Panc1 (cell line): Measurements from ENCODE around the gene ADCY3. TPM values are rescaled to one million over a fixed set of nuclear protein-coding genes. Genes with fewer than 3 reads are reported as not detected.

Experiments
- ATAC-seq: fragments of 200-7000 bp; cut with Tn5 transposase; 2 replicates; pipeline ENCODE4 v1.9.1; 2020; ENCODE audit warnings: mild to moderate bottlenecking, moderate library complexity
- BruUV-seq: library from RNA; stranded (reverse); fragments of 400-500 nt; replicated peaks from 2 replicates; lab custom pipeline; 2021; lab: Mats Ljungman, UMichigan
- CTCF ChIA-PET: fragments of 300-600 bp; sonication (Branson Sonifier 250); formaldehyde crosslinking; loops from one replicate; lab custom pipeline; 2022; ENCODE audit warnings: antibody characterized with exemption; lab: Charles Lee
- POLR2A ChIA-PET: fragments of 300-600 bp; sonication (Branson Sonifier 250); formaldehyde crosslinking; loops from one replicate; lab custom pipeline; 2022; ENCODE audit warnings: antibody characterized with exemption; lab: Charles Lee
- DNase-seq: peaks from one replicate; pipeline ENCODE4 v3.0.0-alpha.2; 2010; ENCODE audit warnings: low read depth, low spot score
- H3K27ac ChIP-seq: 2 replicates; pipeline ENCODE4 v1.5.1; 2011; ENCODE audit warnings: mild to moderate bottlenecking, low read length, inconsistent platforms
- H3K27me3 ChIP-seq: fragments of 200-500 bp; sonication (Bioruptor generic); 2 replicates; pipeline ENCODE4 v1.6.0; 2014; ENCODE audit warnings: low read length, inconsistent platforms; ENCODE audit not compliant: control insufficient read depth, insufficient read depth
- H3K36me3 ChIP-seq: fragments of 200-500 bp; sonication (Bioruptor generic); 2 replicates; pipeline ENCODE4 v1.5.1; 2014; ENCODE audit warnings: inconsistent platforms, mild to moderate bottlenecking, low read length, moderate library complexity; ENCODE audit not compliant: control insufficient read depth, insufficient read depth
- H3K4me1 ChIP-seq: 2 replicates; pipeline ENCODE4 v1.5.1; 2011; ENCODE audit warnings: inconsistent platforms, mild to moderate bottlenecking, low read length, moderate library complexity; ENCODE audit not compliant: control insufficient read depth, insufficient read depth
- H3K4me3 ChIP-seq, 2 experiments: 2 replicates each; pipeline ENCODE4 v1.5.1; 2011 to 2012; ENCODE audit warnings: low read depth in 2 of 2, low read length in 2 of 2, mild to moderate bottlenecking in 2 of 2, inconsistent platforms in 1 of 2, moderate library complexity in 1 of 2
- H3K9me3 ChIP-seq: fragments of 200-500 bp; sonication (Bioruptor generic); 2 replicates; pipeline ENCODE4 v1.5.1; 2014; ENCODE audit warnings: low read depth, mild to moderate bottlenecking, inconsistent platforms, low read length, moderate library complexity; ENCODE audit not compliant: control insufficient read depth, insufficient read depth
- POLR2AphosphoS5 ChIP-seq: IDR thresholded peaks from 2 replicates; pipeline ENCODE4 v1.6.1; 2012; ENCODE audit warnings: mild to moderate bottlenecking, low read depth, low read length, moderate library complexity
- REST ChIP-seq, 2 experiments: IDR thresholded peaks; 2 replicates each; pipeline ENCODE4 v1.6.1; 2011 to 2012; ENCODE audit warnings: low read depth in 2 of 2, control low read depth in 1 of 2, low read length in 1 of 2, mild to moderate bottlenecking in 1 of 2, moderate library complexity in 1 of 2; ENCODE audit not compliant: insufficient read depth in 1 of 2
- SIN3A ChIP-seq: IDR thresholded peaks from 2 replicates; pipeline ENCODE4 v1.6.1; 2012; ENCODE audit warnings: low read depth, mild to moderate bottlenecking, low read length, moderate library complexity, borderline replicate concordance; ENCODE audit not compliant: insufficient read depth
- TCF7L2 ChIP-seq: IDR thresholded peaks from 2 replicates; pipeline ENCODE4 v1.6.1; 2011; ENCODE audit warnings: mild to moderate bottlenecking, low read depth, low read length, inconsistent platforms
- in situ Hi-C: cut with HindIII; loops from 2 replicates; pipeline ENCODE4 v1.10.0; 2016; ENCODE audit warnings: low sequenced_read_pairs, low pct_unique_long_range_greater_than_20kb
- intact Hi-C: fragments of 100-400 bp; cut with micrococcal nuclease; formaldehyde crosslinking; loops from one replicate; pipeline ENCODE4 v1.10.0; 2022; ENCODE audit not compliant: unreplicated experiment
- total RNA-seq: library from RNA; stranded (reverse); gene quantifications from one replicate; pipeline ENCODE4 v1.2.1, GENCODE V29; 2021; ENCODE audit not compliant: unreplicated experiment
- TF ChIP-seq, protein P1 (sequence below): fragments of 450-650 bp; IDR thresholded peaks from 2 replicates; pipeline ENCODE4 v1.5.1; 2017; ENCODE audit warnings: mild to moderate bottlenecking

The ADCY3 gene
- total RNA-seq, 1 experiment from 2014 or later = 34.1 TPM

GRCh38 chr2:24930768-24931167 is 10.7 kb upstream of the ADCY3 start:
- no TSS peak for BruUV-seq

GRCh38 chr2:24929230-24929629 is 9.2 kb upstream of the ADCY3 start:
- POLR2A ChIA-PET = no interaction called here
- intact Hi-C loops = no loop called here

More at GRCh38 chr2:24930768-24931167, 10.7 kb upstream of the ADCY3 start:
- intact Hi-C loops = no loop called here
- no peaks in the 10 kb centered on the region for H3K27me3 ChIP-seq
- no peaks in the 10 kb centered on the region for H3K9me3 ChIP-seq
- CTCF ChIA-PET = interaction anchor here (0.5 kb wide), 1 partner anchor 978 kb away, joined by 3 read pairs; no protein-coding TSS in a partner anchor
- DNase-seq (no peak), ATAC-seq (no peak)
- TF ChIP-seq SIN3A (no peak), TCF7L2 (no peak), REST (IDR thresholded peaks at IDR 0.05; ENCODE audit: insufficient read depth in 1 of 2, low read depth in 2 of 2, low read length in 1 of 2) (no peak), POLR2AphosphoS5 (no peak)
- TF ChIP-seq, protein P1, sequence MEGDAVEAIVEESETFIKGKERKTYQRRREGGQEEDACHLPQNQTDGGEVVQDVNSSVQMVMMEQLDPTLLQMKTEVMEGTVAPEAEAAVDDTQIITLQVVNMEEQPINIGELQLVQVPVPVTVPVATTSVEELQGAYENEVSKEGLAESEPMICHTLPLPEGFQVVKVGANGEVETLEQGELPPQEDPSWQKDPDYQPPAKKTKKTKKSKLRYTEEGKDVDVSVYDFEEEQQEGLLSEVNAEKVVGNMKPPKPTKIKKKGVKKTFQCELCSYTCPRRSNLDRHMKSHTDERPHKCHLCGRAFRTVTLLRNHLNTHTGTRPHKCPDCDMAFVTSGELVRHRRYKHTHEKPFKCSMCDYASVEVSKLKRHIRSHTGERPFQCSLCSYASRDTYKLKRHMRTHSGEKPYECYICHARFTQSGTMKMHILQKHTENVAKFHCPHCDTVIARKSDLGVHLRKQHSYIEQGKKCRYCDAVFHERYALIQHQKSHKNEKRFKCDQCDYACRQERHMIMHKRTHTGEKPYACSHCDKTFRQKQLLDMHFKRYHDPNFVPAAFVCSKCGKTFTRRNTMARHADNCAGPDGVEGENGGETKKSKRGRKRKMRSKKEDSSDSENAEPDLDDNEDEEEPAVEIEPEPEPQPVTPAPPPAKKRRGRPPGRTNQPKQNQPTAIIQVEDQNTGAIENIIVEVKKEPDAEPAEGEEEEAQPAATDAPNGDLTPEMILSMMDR = no peak
- H3K36me3 ChIP-seq = no peaks in the 10 kb centered on the region
- no peak overlapping the region for H3K27ac ChIP-seq
- H3K4me1 ChIP-seq = no peaks in the 10 kb centered on the region
- POLR2A ChIA-PET = no interaction called here
- in situ Hi-C loops = no loop called here
- H3K4me3 ChIP-seq = no peak overlapping the region

GRCh38 chr2:24928036-24928435 is 8.0 kb upstream of the ADCY3 start:
- Histone ChIP-seq H3K36me3 (no peaks in the 10 kb centered on the region), H3K4me1 (no peaks in the 10 kb centered on the region), H3K9me3 (no peaks in the 10 kb centered on the region), H3K27ac (no peak overlapping the region), H3K4me3 (no peak overlapping the region), H3K27me3 (no peaks in the 10 kb centered on the region)
- TF ChIP-seq POLR2AphosphoS5 = no peak
- TF ChIP-seq, protein P1 = no peak
- no peak for TF ChIP-seq TCF7L2
- no peak for TF ChIP-seq REST (IDR thresholded peaks at IDR 0.05; ENCODE audit: insufficient read depth in 1 of 2, low read depth in 2 of 2, low read length in 1 of 2)
- TF ChIP-seq SIN3A = no peak
- no peak for DNase-seq
- ATAC-seq = no peak
- intact Hi-C loops = no loop called here
- POLR2A ChIA-PET = no interaction called here
- in situ Hi-C loops = no loop called here
- no TSS peak for BruUV-seq
- CTCF ChIA-PET = no interaction called here

More at GRCh38 chr2:24929230-24929629, 9.2 kb upstream of the ADCY3 start:
- Histone ChIP-seq H3K27me3 (no peaks in the 10 kb centered on the region), H3K4me3 (no peak overlapping the region), H3K9me3 (no peaks in the 10 kb centered on the region), H3K27ac (no peak overlapping the region), H3K4me1 (no peaks in the 10 kb centered on the region), H3K36me3 (no peaks in the 10 kb centered on the region)
- in situ Hi-C loops = no loop called here
- CTCF ChIA-PET = no interaction called here
- ATAC-seq (no peak), DNase-seq (no peak)
- no TSS peak for BruUV-seq
- TF ChIP-seq SIN3A (no peak), POLR2AphosphoS5 (no peak)
